ENCODE measurements around the gene VCX3A.
"Not testable (repeated sequence)": the region's sequence is repeated elsewhere in the genome, so short reads cannot be mapped to it uniquely, and the experiment has no call there.

VCX3A gene
- 0 reads per million in 3 donors for total RNA-seq

- H3K4me3 ChIP-seq (ENCODE audit: insufficient read depth, low read depth, low read length, poor library complexity, severe bottlenecking); H3K4me1 ChIP-seq (ENCODE audit: control insufficient read depth, insufficient read depth, low read length, poor library complexity, severe bottlenecking); H3K27me3 ChIP-seq (replicated peaks; ENCODE audit: control insufficient read depth, insufficient read depth, low read length, poor library complexity, severe bottlenecking); H3K36me3 ChIP-seq (ENCODE audit: control insufficient read depth, insufficient read depth, low read length); DNase-seq; H3K9me3 ChIP-seq (ENCODE audit: control insufficient read depth, low read length); H3K27ac ChIP-seq (ENCODE audit: insufficient read depth, low read length, poor library complexity, severe bottlenecking): not testable (repeated sequence)
Measured at GRCh38 chrX:6535018-6535417, at the start of gene VCX3A. Gene VCX3A (minus strand): TSS chrX:6535118. CDS start chrX:6534497, 621 bp downstream.

- Histone ChIP-seq H3K4me3 (ENCODE audit: insufficient read depth, low read depth, low read length, poor library complexity, severe bottlenecking) (no peak overlapping the region), H3K4me1 (ENCODE audit: control insufficient read depth, insufficient read depth, low read length, poor library complexity, severe bottlenecking) (no peaks in the 10 kb centered on the region), H3K36me3 (ENCODE audit: control insufficient read depth, insufficient read depth, low read length) (no peaks in the 10 kb centered on the region), H3K27ac (ENCODE audit: insufficient read depth, low read length, poor library complexity, severe bottlenecking) (no peak overlapping the region), H3K9me3 (ENCODE audit: control insufficient read depth, low read length) (no peaks in the 10 kb centered on the region), H3K27me3 (replicated peaks; ENCODE audit: control insufficient read depth, insufficient read depth, low read length, poor library complexity, severe bottlenecking) (no peaks in the 10 kb centered on the region)
- DNase-seq = no peak
Measured at GRCh38 chrX:6574762-6575161, 39.8 kb upstream of the VCX3A start.

- H3K27ac ChIP-seq (ENCODE audit: insufficient read depth, low read length, poor library complexity, severe bottlenecking) = no peak overlapping the region
- no peak overlapping the region for H3K4me3 ChIP-seq (ENCODE audit: insufficient read depth, low read depth, low read length, poor library complexity, severe bottlenecking)
- no peaks in the 10 kb centered on the region for H3K4me1 ChIP-seq (ENCODE audit: control insufficient read depth, insufficient read depth, low read length, poor library complexity, severe bottlenecking)
- DNase-seq = no peak
- H3K27me3 ChIP-seq (replicated peaks; ENCODE audit: control insufficient read depth, insufficient read depth, low read length, poor library complexity, severe bottlenecking) = no peaks in the 10 kb centered on the region
- H3K36me3 ChIP-seq (ENCODE audit: control insufficient read depth, insufficient read depth, low read length) = no peaks in the 10 kb centered on the region
- H3K9me3 ChIP-seq (ENCODE audit: control insufficient read depth, low read length) = no peaks in the 10 kb centered on the region
Measured at GRCh38 chrX:6568031-6568430, 33.1 kb upstream of the VCX3A start.

GRCh38 chrX:6558979-6559378 lies 24.1 kb upstream of the VCX3A start:
- H3K9me3 ChIP-seq (ENCODE audit: control insufficient read depth, low read length) = no peaks in the 10 kb centered on the region
- no peak for DNase-seq
- no peaks in the 10 kb centered on the region for H3K36me3 ChIP-seq (ENCODE audit: control insufficient read depth, insufficient read depth, low read length)
- no peaks in the 10 kb centered on the region for H3K27me3 ChIP-seq (replicated peaks; ENCODE audit: control insufficient read depth, insufficient read depth, low read length, poor library complexity, severe bottlenecking)
- H3K27ac ChIP-seq (ENCODE audit: insufficient read depth, low read length, poor library complexity, severe bottlenecking) = no peak overlapping the region
- H3K4me1 ChIP-seq (ENCODE audit: control insufficient read depth, insufficient read depth, low read length, poor library complexity, severe bottlenecking) = no peaks in the 10 kb centered on the region
- H3K4me3 ChIP-seq (ENCODE audit: insufficient read depth, low read depth, low read length, poor library complexity, severe bottlenecking) = no peak overlapping the region

- Histone ChIP-seq H3K4me3 (ENCODE audit: insufficient read depth, low read depth, low read length, poor library complexity, severe bottlenecking) (no peak overlapping the region), H3K27me3 (replicated peaks; ENCODE audit: control insufficient read depth, insufficient read depth, low read length, poor library complexity, severe bottlenecking) (no peaks in the 10 kb centered on the region), H3K36me3 (ENCODE audit: control insufficient read depth, insufficient read depth, low read length) (no peaks in the 10 kb centered on the region), H3K9me3 (ENCODE audit: control insufficient read depth, low read length) (no peaks in the 10 kb centered on the region), H3K4me1 (ENCODE audit: control insufficient read depth, insufficient read depth, low read length, poor library complexity, severe bottlenecking) (no peaks in the 10 kb centered on the region), H3K27ac (ENCODE audit: insufficient read depth, low read length, poor library complexity, severe bottlenecking) (no peak overlapping the region)
- DNase-seq = no peak
Measured at GRCh38 chrX:6557690-6558089, 22.8 kb upstream of the VCX3A start.

GRCh38 chrX:6550999-6551398 lies 16.1 kb upstream of the VCX3A start:
- Histone ChIP-seq H3K4me1 (ENCODE audit: control insufficient read depth, insufficient read depth, low read length, poor library complexity, severe bottlenecking) (no peaks in the 10 kb centered on the region), H3K9me3 (ENCODE audit: control insufficient read depth, low read length) (no peaks in the 10 kb centered on the region), H3K36me3 (ENCODE audit: control insufficient read depth, insufficient read depth, low read length) (no peaks in the 10 kb centered on the region), H3K27me3 (replicated peaks; ENCODE audit: control insufficient read depth, insufficient read depth, low read length, poor library complexity, severe bottlenecking) (no peaks in the 10 kb centered on the region), H3K27ac (ENCODE audit: insufficient read depth, low read length, poor library complexity, severe bottlenecking) (no peak overlapping the region), H3K4me3 (ENCODE audit: insufficient read depth, low read depth, low read length, poor library complexity, severe bottlenecking) (no peak overlapping the region)
- no peak for DNase-seq

GRCh38 chrX:6545712-6546111 lies 10.8 kb upstream of the VCX3A start:
- Histone ChIP-seq H3K4me3 (ENCODE audit: insufficient read depth, low read depth, low read length, poor library complexity, severe bottlenecking) (no peak overlapping the region), H3K36me3 (ENCODE audit: control insufficient read depth, insufficient read depth, low read length) (no peaks in the 10 kb centered on the region), H3K9me3 (ENCODE audit: control insufficient read depth, low read length) (no peaks in the 10 kb centered on the region), H3K27me3 (replicated peaks; ENCODE audit: control insufficient read depth, insufficient read depth, low read length, poor library complexity, severe bottlenecking) (no peaks in the 10 kb centered on the region), H3K4me1 (ENCODE audit: control insufficient read depth, insufficient read depth, low read length, poor library complexity, severe bottlenecking) (no peaks in the 10 kb centered on the region), H3K27ac (ENCODE audit: insufficient read depth, low read length, poor library complexity, severe bottlenecking) (no peak overlapping the region)
- DNase-seq = no peak

- Histone ChIP-seq H3K27me3 (replicated peaks; ENCODE audit: control insufficient read depth, insufficient read depth, low read length, poor library complexity, severe bottlenecking) (no peaks in the 10 kb centered on the region), H3K4me1 (ENCODE audit: control insufficient read depth, insufficient read depth, low read length, poor library complexity, severe bottlenecking) (no peaks in the 10 kb centered on the region), H3K36me3 (ENCODE audit: control insufficient read depth, insufficient read depth, low read length) (no peaks in the 10 kb centered on the region), H3K27ac (ENCODE audit: insufficient read depth, low read length, poor library complexity, severe bottlenecking) (no peak overlapping the region), H3K9me3 (ENCODE audit: control insufficient read depth, low read length) (no peaks in the 10 kb centered on the region), H3K4me3 (ENCODE audit: insufficient read depth, low read depth, low read length, poor library complexity, severe bottlenecking) (no peak overlapping the region)
- DNase-seq = no peak
Measured at GRCh38 chrX:6526564-6527136, 8.3 kb downstream of the VCX3A start.

- no peaks in the 10 kb centered on the region for H3K9me3 ChIP-seq (ENCODE audit: control insufficient read depth, low read length)
- no peaks in the 10 kb centered on the region for H3K27me3 ChIP-seq (replicated peaks; ENCODE audit: control insufficient read depth, insufficient read depth, low read length, poor library complexity, severe bottlenecking)
- no peak overlapping the region for H3K27ac ChIP-seq (ENCODE audit: insufficient read depth, low read length, poor library complexity, severe bottlenecking)
- no peaks in the 10 kb centered on the region for H3K36me3 ChIP-seq (ENCODE audit: control insufficient read depth, insufficient read depth, low read length)
- H3K4me1 ChIP-seq (ENCODE audit: control insufficient read depth, insufficient read depth, low read length, poor library complexity, severe bottlenecking) = no peaks in the 10 kb centered on the region
- no peak overlapping the region for H3K4me3 ChIP-seq (ENCODE audit: insufficient read depth, low read depth, low read length, poor library complexity, severe bottlenecking)
- no peak for DNase-seq
Measured at GRCh38 chrX:6517376-6517775, 17.5 kb downstream of the VCX3A start.

- Histone ChIP-seq H3K36me3 (ENCODE audit: control insufficient read depth, insufficient read depth, low read length) (no peaks in the 10 kb centered on the region), H3K4me3 (ENCODE audit: insufficient read depth, low read depth, low read length, poor library complexity, severe bottlenecking) (no peak overlapping the region), H3K27ac (ENCODE audit: insufficient read depth, low read length, poor library complexity, severe bottlenecking) (no peak overlapping the region), H3K27me3 (replicated peaks; ENCODE audit: control insufficient read depth, insufficient read depth, low read length, poor library complexity, severe bottlenecking) (no peaks in the 10 kb centered on the region), H3K9me3 (ENCODE audit: control insufficient read depth, low read length) (no peaks in the 10 kb centered on the region), H3K4me1 (ENCODE audit: control insufficient read depth, insufficient read depth, low read length, poor library complexity, severe bottlenecking) (no peaks in the 10 kb centered on the region)
- DNase-seq = no peak
Measured at GRCh38 chrX:6506444-6506843, 28.5 kb downstream of the VCX3A start.
